ENCODE data around the gene GABBR2.
"Not testable (repeated sequence)": the region's sequence is repeated elsewhere in the genome, so short reads cannot be mapped to it uniquely, and the experiment has no call there.

Gene GABBR2

GRCh38 chr9:98481676-98482075, 227.1 kb downstream of the GABBR2 start:
- DNase-seq (ENCODE audit: low read depth in 2 of 2) = no peak

- no peak for DNase-seq (ENCODE audit: low read depth in 2 of 2)
Measured at GRCh38 chr9:98479967-98480847, 228.5 kb downstream of the GABBR2 start.

GRCh38 chr9:98479449-98479848, 229.3 kb downstream of the GABBR2 start:
- DNase-seq (ENCODE audit: low read depth in 2 of 2) = no peak

GRCh38 chr9:98477884-98478283, 230.9 kb downstream of the GABBR2 start:
- DNase-seq (ENCODE audit: low read depth in 2 of 2) = no peak

- no peak for DNase-seq (ENCODE audit: low read depth in 2 of 2)
Measured at GRCh38 chr9:98472216-98472615, 236.5 kb downstream of the GABBR2 start.

GRCh38 chr9:98471185-98471584, 237.6 kb downstream of the GABBR2 start:
- no peak for DNase-seq (ENCODE audit: low read depth in 2 of 2)

- DNase-seq (ENCODE audit: low read depth in 2 of 2) = no peak
Measured at GRCh38 chr9:98468567-98469239, 240.0 kb downstream of the GABBR2 start.

- no peak for DNase-seq (ENCODE audit: low read depth in 2 of 2)
Measured at GRCh38 chr9:98465799-98466198, 242.9 kb downstream of the GABBR2 start.

- DNase-seq (ENCODE audit: low read depth in 2 of 2) = not testable (repeated sequence)
Measured at GRCh38 chr9:98464156-98464690, 244.5 kb downstream of the GABBR2 start.

GRCh38 chr9:98462310-98462709, 246.4 kb downstream of the GABBR2 start:
- no peak for DNase-seq (ENCODE audit: low read depth in 2 of 2)

- no peak for DNase-seq (ENCODE audit: low read depth in 2 of 2)
Measured at GRCh38 chr9:98460704-98461103, 248.0 kb downstream of the GABBR2 start.

GRCh38 chr9:98457726-98458370, 250.9 kb downstream of the GABBR2 start:
- DNase-seq (ENCODE audit: low read depth in 2 of 2) = no peak

- DNase-seq (ENCODE audit: low read depth in 2 of 2) = no peak
Measured at GRCh38 chr9:98456156-98456613, 252.6 kb downstream of the GABBR2 start.

GRCh38 chr9:98455256-98456155, 253.2 kb downstream of the GABBR2 start:
- no peak for DNase-seq (ENCODE audit: low read depth in 2 of 2)

- DNase-seq (ENCODE audit: low read depth in 2 of 2) = no peak
Measured at GRCh38 chr9:98453589-98454311, 255.0 kb downstream of the GABBR2 start.

- DNase-seq (ENCODE audit: low read depth in 2 of 2) = no peak
Measured at GRCh38 chr9:98451576-98451975, 257.2 kb downstream of the GABBR2 start.

GRCh38 chr9:98450496-98450895, 258.2 kb downstream of the GABBR2 start:
- DNase-seq (ENCODE audit: low read depth in 2 of 2) = no peak

- no peak for DNase-seq (ENCODE audit: low read depth in 2 of 2)
Measured at GRCh38 chr9:98449871-98450270, 258.9 kb downstream of the GABBR2 start.

GRCh38 chr9:98445576-98445975, 263.2 kb downstream of the GABBR2 start:
- DNase-seq (ENCODE audit: low read depth in 2 of 2) = no peak

GRCh38 chr9:98444601-98445000, 264.1 kb downstream of the GABBR2 start:
- no peak for DNase-seq (ENCODE audit: low read depth in 2 of 2)
